ENCODE data around the gene PRKAR1B.
"Not testable (repeated sequence)": the region's sequence is repeated elsewhere in the genome, so short reads cannot be mapped to it uniquely, and the experiment has no call there.

Gene PRKAR1B

GRCh38 chr7:553636-554111 lies 173.4 kb downstream of the PRKAR1B start:
- no peak for DNase-seq (ENCODE audit: low spot score)

GRCh38 chr7:552868-553635 lies 174.0 kb downstream of the PRKAR1B start:
- DNase-seq (ENCODE audit: low spot score): no peak

DNA sequence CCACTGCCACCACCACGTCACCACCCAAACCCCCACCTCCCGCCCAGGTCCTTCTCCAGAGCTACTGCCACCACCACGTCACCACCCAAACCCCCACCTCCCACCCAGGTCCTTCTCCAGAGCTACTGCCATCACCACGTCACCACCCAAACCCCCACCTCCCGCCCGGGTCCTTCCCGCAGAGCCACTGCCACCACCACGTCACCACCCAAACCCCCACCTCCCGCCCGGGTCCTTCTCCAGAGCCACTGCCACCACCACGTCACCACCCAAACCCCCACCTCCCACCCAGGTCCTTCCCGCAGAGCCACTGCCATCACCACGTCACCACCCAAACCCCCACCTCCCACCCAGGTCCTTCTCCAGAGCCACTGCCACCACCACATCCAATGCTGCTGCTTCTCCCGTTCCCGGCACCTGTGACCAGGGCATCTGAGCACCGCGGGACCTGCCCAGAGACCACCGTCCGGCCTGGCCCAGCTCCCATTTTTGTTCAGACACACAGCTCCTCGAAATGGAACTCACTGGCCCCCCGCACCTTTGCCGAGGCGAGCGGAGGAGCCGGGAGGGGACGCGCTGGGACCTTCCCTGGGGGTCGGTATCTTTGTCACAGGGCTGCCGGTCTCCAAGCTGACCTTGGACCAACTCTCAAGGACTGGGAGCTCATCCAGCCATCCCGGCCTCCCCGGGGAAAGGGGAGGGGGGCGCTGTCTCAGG lies 174.8 kb downstream of the PRKAR1B start:
- DNase-seq (ENCODE audit: low spot score): not testable (repeated sequence)

GRCh38 chr7:551615-551970 lies 175.5 kb downstream of the PRKAR1B start:
- DNase-seq (ENCODE audit: low spot score): not testable (repeated sequence)

DNA sequence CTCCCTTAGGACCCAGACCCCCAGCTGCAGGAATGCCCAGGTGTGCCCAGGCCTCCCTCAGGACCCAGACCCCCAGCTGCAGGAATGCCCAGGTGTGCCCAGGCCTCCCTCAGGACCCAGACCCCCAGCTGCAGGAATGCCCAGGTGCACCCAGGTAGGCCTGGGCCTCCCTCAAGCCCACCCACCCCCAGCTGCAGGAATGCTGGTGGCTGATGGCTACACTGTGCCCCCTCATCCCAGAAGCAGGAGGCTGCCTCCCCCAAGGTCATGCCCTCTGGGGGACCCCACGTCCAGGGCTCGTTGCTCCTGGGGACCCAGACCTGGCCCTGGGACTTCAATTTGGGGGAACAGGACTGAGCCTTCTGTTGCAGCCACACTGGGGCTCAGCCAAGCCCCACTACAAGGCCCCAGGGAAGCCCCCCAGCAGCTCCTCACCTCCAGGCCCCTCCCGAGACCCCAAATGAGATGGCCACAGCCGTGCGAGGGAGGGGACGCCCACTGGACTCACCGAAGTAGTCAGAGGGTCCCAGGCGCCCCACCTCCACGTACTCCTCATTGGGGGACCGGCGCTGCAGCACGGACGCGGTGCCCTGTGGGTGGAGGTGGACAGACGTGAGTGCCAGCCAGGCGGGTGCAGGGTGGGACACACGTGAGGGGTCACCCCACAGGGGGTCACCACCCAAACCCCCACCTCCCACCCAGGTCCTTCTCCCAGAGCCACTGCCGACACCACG lies 176.0 kb downstream of the PRKAR1B start:
- DNase-seq (ENCODE audit: low spot score): no peak

DNA sequence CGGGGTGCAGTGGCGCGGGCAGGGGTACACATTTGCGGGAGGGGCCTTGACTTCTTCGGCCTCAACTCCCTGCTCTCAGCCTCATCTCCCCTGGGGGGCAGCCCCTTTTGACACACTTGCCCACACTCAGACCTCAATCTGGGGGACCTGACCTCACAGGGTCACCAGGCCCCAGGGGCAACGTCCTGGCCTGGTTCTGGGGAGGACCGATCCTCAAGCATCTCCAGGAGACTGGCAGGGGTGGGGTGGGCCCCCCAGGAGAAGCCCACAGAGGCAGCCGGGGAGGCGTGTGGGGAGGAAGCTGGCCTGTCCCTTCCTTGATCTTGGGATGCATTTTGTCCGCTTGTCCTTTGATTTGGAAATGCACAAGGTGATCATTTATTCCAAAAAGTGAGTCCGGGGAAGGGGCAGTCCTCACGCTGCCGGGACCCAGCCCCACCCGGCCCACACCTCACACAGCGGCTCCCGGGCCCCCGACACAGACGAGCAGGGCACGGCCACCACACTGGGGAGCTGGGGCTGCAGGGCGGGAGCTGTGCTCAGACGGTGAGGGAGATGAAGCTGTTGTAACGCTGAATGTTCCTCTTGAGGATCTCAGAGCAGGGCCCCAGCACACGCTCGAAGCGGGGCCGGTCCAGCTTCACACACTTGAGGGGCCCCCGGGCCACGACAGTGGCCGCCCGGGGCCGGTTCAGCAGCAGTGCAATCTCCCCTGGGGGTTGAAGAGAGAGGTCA lies 177.0 kb downstream of the PRKAR1B start:
- no peak for DNase-seq (ENCODE audit: low spot score)

DNA sequence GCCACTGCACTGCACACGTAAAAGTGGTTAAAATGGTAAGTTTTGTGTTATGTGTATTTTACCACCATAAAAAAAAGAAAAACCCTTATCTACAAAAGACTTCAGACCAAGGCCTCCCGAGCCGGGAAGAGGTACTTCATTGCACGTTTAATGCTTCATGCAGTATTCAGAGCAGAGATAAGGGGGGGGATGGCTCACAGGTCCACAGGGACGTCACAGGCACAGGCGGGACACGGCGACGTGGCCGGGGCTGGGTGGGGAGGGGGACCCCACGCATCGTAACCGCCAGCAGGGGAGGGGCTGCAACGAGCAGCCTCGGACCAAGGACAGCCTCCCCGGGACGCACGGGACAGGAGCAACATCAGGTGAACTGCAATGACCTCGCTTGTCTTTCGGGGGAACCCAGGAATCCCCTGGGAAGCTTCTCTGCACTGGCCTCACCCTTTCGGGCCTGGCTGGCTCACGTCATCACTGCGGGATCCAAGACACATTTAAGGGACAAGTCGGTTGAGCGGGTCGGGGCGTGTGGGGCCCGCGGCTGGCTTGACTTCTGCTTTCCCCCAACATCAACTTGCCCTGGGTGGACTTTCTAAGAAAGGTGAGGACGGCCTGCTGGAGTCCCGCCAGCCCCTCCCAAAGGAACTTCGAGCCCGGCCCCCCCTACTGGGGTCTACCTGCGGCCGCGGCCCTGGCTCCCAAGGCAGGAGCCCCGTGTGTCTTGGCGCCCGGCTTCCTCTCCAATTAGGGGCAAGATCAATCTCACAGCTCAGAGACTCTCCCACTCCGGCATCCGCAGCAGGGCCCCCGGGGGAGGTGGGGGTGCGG lies 177.8 kb downstream of the PRKAR1B start:
- no peak for DNase-seq (ENCODE audit: low spot score)

GRCh38 chr7:548401-548800 lies 178.7 kb downstream of the PRKAR1B start:
- no peak for DNase-seq (ENCODE audit: low spot score)

- DNase-seq (ENCODE audit: low spot score): no peak
These were observed 181.6 kb downstream of the PRKAR1B start for GRCh38 chr7:545470-545869.

DNA sequence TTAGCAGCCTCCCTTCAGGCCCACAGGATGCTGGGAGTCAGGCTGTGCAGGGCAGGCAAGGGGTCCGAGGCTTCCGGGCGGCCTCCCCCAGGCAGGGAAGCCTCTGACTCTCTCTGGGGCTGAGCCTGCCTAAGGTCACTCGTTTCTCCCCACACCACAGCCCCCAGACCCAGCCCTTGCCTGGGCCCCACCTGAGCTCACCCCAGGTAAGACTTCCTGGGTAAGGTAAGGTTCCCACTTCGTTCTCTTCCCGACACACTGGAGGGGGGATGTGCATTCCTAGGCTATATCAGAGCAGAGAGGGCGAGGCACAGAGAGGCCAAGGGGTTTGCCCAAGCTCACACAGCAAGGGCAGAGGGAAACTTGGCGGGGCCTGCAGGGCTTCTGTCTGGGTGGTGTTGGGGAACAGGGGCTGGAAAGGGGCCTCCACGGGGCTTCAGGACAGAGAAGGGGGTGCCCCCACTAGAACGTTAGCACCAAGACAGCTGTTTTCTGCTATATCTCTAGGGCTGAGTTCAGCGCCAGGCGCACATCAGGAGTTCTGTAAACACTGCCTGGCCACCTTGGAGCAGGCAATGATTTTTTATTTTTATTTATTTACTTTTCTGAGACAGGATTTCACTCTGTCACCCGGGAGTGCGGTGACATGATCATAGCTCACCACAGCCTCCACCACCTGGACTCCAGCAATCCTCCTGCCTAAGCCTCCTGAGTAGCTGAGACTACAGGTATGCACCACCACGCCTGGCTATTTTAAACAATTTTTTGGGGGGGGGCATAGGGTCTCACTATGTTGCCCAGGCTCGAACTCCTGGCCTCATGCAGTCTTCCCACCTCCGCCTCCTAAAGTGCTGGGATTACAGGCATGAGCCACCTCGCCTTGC lies 182.5 kb downstream of the PRKAR1B start:
- DNase-seq (ENCODE audit: low spot score): no peak

- no peak for DNase-seq (ENCODE audit: low spot score)
These were observed 183.4 kb downstream of the PRKAR1B start for GRCh38 chr7:543501-544337.

GRCh38 chr7:542713-543500 lies 184.2 kb downstream of the PRKAR1B start:
- DNase-seq (ENCODE audit: low spot score): peak; percentile 97

GRCh38 chr7:542131-542712 lies 184.9 kb downstream of the PRKAR1B start:
- DNase-seq (ENCODE audit: low spot score): no peak

- no peak for DNase-seq (ENCODE audit: low spot score)
These were observed 185.4 kb downstream of the PRKAR1B start for GRCh38 chr7:541661-542060.

GRCh38 chr7:540997-541396 lies 186.1 kb downstream of the PRKAR1B start:
- DNase-seq (ENCODE audit: low spot score): no peak

GRCh38 chr7:540579-540978 lies 186.5 kb downstream of the PRKAR1B start:
- DNase-seq (ENCODE audit: low spot score): no peak

- DNase-seq (ENCODE audit: low spot score): peak; percentile 62
These were observed 187.2 kb downstream of the PRKAR1B start for GRCh38 chr7:539731-540411.

Data from hepatic stellate cell (primary cell).